Gastrocnemius medialis (tissue), 4 donors: Measurements from ENCODE around the gene LILRB1.

ENCODE experiments used
- CTCF ChIP-seq, 5 experiments: fragments of 450-650 bp in 3 of 5; fragments of 200-600 bp in 2 of 5; sonication (generic) in 2 of 5; IDR thresholded peaks in 4 of 5; conservative IDR thresholded peaks in 1 of 5; 1 replicate in 4 of 5; 2 replicates in 1 of 5; pipeline ENCODE4 v1.5.1; 2016 to 2019; ENCODE audit warnings: antibody characterized with exemption in 5 of 5, mild to moderate bottlenecking in 3 of 5, moderate library complexity in 3 of 5
- POLR2A ChIP-seq, 2 donors: fragments of 450-650 bp; IDR thresholded peaks; one replicate each; pipeline ENCODE4 v1.6.1; 2017; ENCODE audit warnings: antibody characterized with exemption in 2 of 2, mild to moderate bottlenecking in 2 of 2, moderate library complexity in 2 of 2

GRCh38 chr19:54630782-54631181 lies 498 bp downstream of the LILRB1 start:
- TF ChIP-seq CTCF (IDR thresholded peaks at IDR 0.05 in 4 of 5, conservative IDR thresholded peaks at IDR 0.05 in 1 of 5): no peak
- no peak for TF ChIP-seq POLR2A (IDR thresholded peaks at IDR 0.05)
